ENCODE results near the gene PRDX6. TPM values are rescaled to one million over a fixed set of nuclear protein-coding genes. Genes with fewer than 3 reads are reported as not detected.

The PRDX6 gene, protein sequence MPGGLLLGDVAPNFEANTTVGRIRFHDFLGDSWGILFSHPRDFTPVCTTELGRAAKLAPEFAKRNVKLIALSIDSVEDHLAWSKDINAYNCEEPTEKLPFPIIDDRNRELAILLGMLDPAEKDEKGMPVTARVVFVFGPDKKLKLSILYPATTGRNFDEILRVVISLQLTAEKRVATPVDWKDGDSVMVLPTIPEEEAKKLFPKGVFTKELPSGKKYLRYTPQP
- polyA plus RNA-seq (2011; rRNA removed) (246 and 308 TPM in 2 replicates), polyA plus RNA-seq (2017; fragmentation: RNase III; extraction: RNeasy Plus Mini Kit Qiagen cat#74134 plus additional on column Dnase treatment) (246 to 251 TPM (median 250 TPM) in 3 replicates), polyA minus RNA-seq (2011; rRNA and poly(A)+ RNA removed) (264 and 296 TPM in 2 replicates)
- polyA plus RNA-seq (2012; cell fraction: cytosol; rRNA removed), result 121 and 134 TPM in 2 replicates
- 71.0 and 92.8 TPM in 2 replicates for polyA plus RNA-seq (2012; cell fraction: nucleus; rRNA removed)

GRCh38 chr1:173477286-173478093 lies at the start of gene PRDX6:
Gene PRDX6 (plus strand): TSS chr1:173477335. CDS start chr1:173477398, 63 bp downstream.
- H3K4me2 ChIP-seq, result peak within 1 kb of the TSS; percentile 89
- peak in 1 of 2 experiments; percentile 33 for DNase-seq (ENCODE audit: low read depth in 1 of 2, low spot score in 1 of 2)
- TF ChIP-seq, protein P1, sequence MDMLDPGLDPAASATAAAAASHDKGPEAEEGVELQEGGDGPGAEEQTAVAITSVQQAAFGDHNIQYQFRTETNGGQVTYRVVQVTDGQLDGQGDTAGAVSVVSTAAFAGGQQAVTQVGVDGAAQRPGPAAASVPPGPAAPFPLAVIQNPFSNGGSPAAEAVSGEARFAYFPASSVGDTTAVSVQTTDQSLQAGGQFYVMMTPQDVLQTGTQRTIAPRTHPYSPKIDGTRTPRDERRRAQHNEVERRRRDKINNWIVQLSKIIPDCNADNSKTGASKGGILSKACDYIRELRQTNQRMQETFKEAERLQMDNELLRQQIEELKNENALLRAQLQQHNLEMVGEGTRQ (IDR thresholded peaks at IDR 0.05), result no peak
- TF ChIP-seq, protein P2, sequence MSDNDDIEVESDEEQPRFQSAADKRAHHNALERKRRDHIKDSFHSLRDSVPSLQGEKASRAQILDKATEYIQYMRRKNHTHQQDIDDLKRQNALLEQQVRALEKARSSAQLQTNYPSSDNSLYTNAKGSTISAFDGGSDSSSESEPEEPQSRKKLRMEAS (IDR thresholded peaks at IDR 0.05), result peak; percentile 14
- TF ChIP-seq CHD2 (IDR thresholded peaks at IDR 0.05; ENCODE audit: low read length, partially characterized antibody) (no peak), JUN (IDR thresholded peaks at IDR 0.05) (peak; percentile 28 to 76; a peak in 2 of 5 replicates), POLR2A (IDR thresholded peaks at IDR 0.05; ENCODE audit: low read length) (peak; percentile 79), NR3C1 (IDR thresholded peaks at IDR 0.05) (no peak), E2F6 (IDR thresholded peaks at IDR 0.05; ENCODE audit: borderline replicate concordance, low read depth) (0 out of 2 replicates have a peak, but pooled peaks have one; percentile 40), PHF8 (IDR thresholded peaks at IDR 0.05; ENCODE audit: borderline replicate concordance, low read depth) (peak; percentile 82)
- peak; percentile 79 to 83 for ATAC-seq
- H3K27ac ChIP-seq, result peak within 1 kb of the TSS; percentile 95 to 98
- H3K4me1 ChIP-seq, result peaks cover 42% of the 10 kb centered on the region
- H3K9me3 ChIP-seq, result no peaks in the 10 kb centered on the region
- H3K4me3 ChIP-seq, result peak within 1 kb of the TSS; percentile 90
- ChIA-PET CTCF (interaction anchor here (0.8 to 2.9 kb wide), 11 partner anchors 15 to 740 kb away, joined by 3 to 7 read pairs (median 4); partner anchors contain the start of gene DARS2), POLR2A (interaction anchor here (0.7 to 2.8 kb wide), 10 partner anchors 8 to 391 kb away, joined by 3 to 15 read pairs (median 6); partner anchors contain the start of genes CENPL, DARS2, KLHL20 and ZBTB37)
- FAIRE-seq, result no peak
- 1% methylated on average over 33 of the region's 69 CpGs for WGBS (ENCODE audit: missing lambda C conversion rate)

DNA sequence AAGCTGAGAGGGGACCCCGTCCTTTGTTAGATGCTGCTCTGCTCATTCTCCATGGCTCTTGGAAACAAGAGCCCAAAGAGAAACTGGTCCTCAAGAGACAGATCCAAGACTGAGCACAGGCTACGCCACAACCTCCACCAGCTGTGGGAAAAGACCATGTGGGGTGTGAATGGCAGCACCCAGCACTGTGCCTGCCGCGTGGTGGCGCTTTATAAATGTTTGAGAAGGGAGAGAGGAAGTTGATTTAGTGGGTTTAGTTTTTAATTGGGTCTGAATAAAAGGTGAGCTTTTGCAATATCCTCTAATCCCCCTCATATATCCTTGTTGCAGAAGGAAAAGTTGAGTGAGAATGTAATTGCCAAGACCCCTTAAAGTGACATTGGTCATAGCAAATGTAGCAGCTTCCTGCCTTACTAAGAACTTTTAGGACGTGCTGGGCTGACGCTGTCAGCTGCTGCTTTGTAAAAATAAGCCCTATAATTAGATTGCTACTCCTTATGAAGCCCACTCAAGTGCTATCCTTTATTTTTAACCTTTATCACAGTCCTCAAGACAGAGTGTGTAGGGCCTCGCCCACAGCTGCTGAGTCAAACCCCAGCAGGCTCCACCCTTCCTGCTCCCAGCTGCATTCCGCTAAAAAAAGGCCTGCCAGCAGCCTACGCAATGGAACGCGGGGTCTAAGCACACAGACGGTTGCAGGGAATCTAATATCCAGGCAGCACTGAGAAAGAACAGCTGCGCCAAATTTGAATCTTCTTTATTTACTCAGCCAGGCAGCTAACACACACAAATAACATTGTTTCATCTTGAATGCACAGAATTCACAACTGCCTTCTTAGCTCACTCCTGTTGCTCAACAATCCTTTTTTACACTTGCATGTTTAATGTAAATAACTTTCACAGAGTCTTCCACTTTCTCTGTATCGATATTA lies 47.4 kb upstream of the PRDX6 start:
- no peaks in the 10 kb centered on the region for H3K9me3 ChIP-seq
- peak overlapping the region; percentile 60 to 81 for H3K27ac ChIP-seq
- TF ChIP-seq CEBPB (IDR thresholded peaks at IDR 0.05), result peak in 1 of 2 experiments; percentile 55; a peak in 1 of 4 replicates
- TF ChIP-seq CTCF (IDR thresholded peaks at IDR 0.05), result peak; percentile 56
- TF ChIP-seq, protein P2 (IDR thresholded peaks at IDR 0.05), result peak; percentile 54; the same call in 1 of the 2 replicates
- TF ChIP-seq SMC3 (IDR thresholded peaks at IDR 0.05), result peak; percentile 49
- TF ChIP-seq, protein P3, sequence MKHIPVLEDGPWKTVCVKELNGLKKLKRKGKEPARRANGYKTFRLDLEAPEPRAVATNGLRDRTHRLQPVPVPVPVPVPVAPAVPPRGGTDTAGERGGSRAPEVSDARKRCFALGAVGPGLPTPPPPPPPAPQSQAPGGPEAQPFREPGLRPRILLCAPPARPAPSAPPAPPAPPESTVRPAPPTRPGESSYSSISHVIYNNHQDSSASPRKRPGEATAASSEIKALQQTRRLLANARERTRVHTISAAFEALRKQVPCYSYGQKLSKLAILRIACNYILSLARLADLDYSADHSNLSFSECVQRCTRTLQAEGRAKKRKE (CRISPR knock-in tag; IDR thresholded peaks at IDR 0.05; ENCODE audit: low read depth), result 0 out of 2 replicates have a peak, but pooled peaks have one; percentile 13
- TF ChIP-seq RAD21 (conservative IDR thresholded peaks at IDR 0.05 in 1 of 2, IDR thresholded peaks at IDR 0.05 in 1 of 2), result peak; percentile 29 to 41; a peak in 3 of 5 replicates
- TF ChIP-seq ZNF302 (CRISPR knock-in tag; IDR thresholded peaks at IDR 0.05), result no peak
- no peak for TF ChIP-seq HEYL (CRISPR knock-in tag; IDR thresholded peaks at IDR 0.05)
- CTCF ChIA-PET, result interaction anchor here (0.6 to 9.3 kb wide), 36 partner anchors 9 to 794 kb away, joined by 3 to 59 read pairs (median 4); partner anchors contain the start of genes CENPL, DARS2, KLHL20 and PRDX6
- peak overlapping the region; percentile 71 for H3K4me2 ChIP-seq
- H3K4me1 ChIP-seq, result peaks cover 29% of the 10 kb centered on the region
- POLR2A ChIA-PET, result interaction anchor here (1.4 to 1.8 kb wide), 4 partner anchors 47 to 439 kb away, joined by 6 to 12 read pairs (median 10); partner anchors contain the start of genes CENPL, DARS2, KLHL20 and PRDX6
- 29% methylated on average over 15 of the region's 15 CpGs for WGBS (ENCODE audit: missing lambda C conversion rate)
- ATAC-seq, result peak; percentile 92 to 94
- H3K4me3 ChIP-seq, result no peak overlapping the region
- DNase-seq (ENCODE audit: low read depth in 1 of 2, low spot score in 1 of 2), result peak; percentile 46 to 67
- FAIRE-seq, result no peak
